IMR-90 (cell line): ENCODE results near the gene DOCK4.

ENCODE experiments used
- CTCF ChIP-seq: conservative IDR thresholded peaks from 2 replicates; pipeline ENCODE4 v1.5.1; 2012; ENCODE audit warnings: mild to moderate bottlenecking, low read depth, low read length, improper control_type of control experiment
- POLR2A ChIP-seq: IDR thresholded peaks from 2 replicates; pipeline ENCODE4 v1.6.1; 2012; ENCODE audit warnings: mild to moderate bottlenecking, low read depth, low read length
- RCOR1 ChIP-seq: IDR thresholded peaks from 2 replicates; pipeline ENCODE4 v1.6.1; 2012; ENCODE audit warnings: mild to moderate bottlenecking, low read length, improper control_type of control experiment; ENCODE audit not compliant: insufficient replicate concordance

GRCh38 chr7:112092306-112092705, 113.9 kb downstream of the DOCK4 start:
- TF ChIP-seq POLR2A (no peak), CTCF (no peak), RCOR1 (no peak)
